GM12891 (cell line): Measurements from ENCODE around the gene NPPC.
"Not testable (repeated sequence)": the region's sequence is repeated elsewhere in the genome, so short reads cannot be mapped to it uniquely, and the experiment has no call there.

Experiments
- DNase-seq: peaks from one replicate; pipeline ENCODE4 v3.0.0; 2011; ENCODE audit warnings: low spot score; ENCODE audit not compliant: insufficient read length
- FAIRE-seq: peaks from 2 replicates; lab custom pipeline; 2011; peaks lifted over from hg19 to GRCh38; lab: Jason Lieb, UNC
- PAX5 ChIP-seq: IDR thresholded peaks from 2 replicates; pipeline ENCODE4 v1.6.1; 2011; ENCODE audit warnings: low read length, moderate library complexity, mild to moderate bottlenecking; ENCODE audit not compliant: insufficient read depth, severe bottlenecking
- POLR2A ChIP-seq: IDR thresholded peaks from 2 replicates; pipeline ENCODE4 v1.6.1; 2011; ENCODE audit warnings: low read depth, low read length, control low read depth
- POLR2AphosphoS5 ChIP-seq: IDR thresholded peaks from 2 replicates; pipeline ENCODE4 v1.6.1; 2011; ENCODE audit warnings: low read depth, low read length, control low read depth
- POU2F2 ChIP-seq: IDR thresholded peaks from 2 replicates; pipeline ENCODE4 v1.6.1; 2011; ENCODE audit warnings: low read depth, mild to moderate bottlenecking, control low read depth, low read length, moderate library complexity
- SPI1 ChIP-seq: IDR thresholded peaks from 2 replicates; pipeline ENCODE4 v1.6.1; 2011; ENCODE audit warnings: low read depth, low read length, control low read depth
- TAF1 ChIP-seq: IDR thresholded peaks from 2 replicates; pipeline ENCODE4 v1.6.1; 2011; ENCODE audit warnings: low read depth, low read length, control low read depth

NPPC gene

DNA sequence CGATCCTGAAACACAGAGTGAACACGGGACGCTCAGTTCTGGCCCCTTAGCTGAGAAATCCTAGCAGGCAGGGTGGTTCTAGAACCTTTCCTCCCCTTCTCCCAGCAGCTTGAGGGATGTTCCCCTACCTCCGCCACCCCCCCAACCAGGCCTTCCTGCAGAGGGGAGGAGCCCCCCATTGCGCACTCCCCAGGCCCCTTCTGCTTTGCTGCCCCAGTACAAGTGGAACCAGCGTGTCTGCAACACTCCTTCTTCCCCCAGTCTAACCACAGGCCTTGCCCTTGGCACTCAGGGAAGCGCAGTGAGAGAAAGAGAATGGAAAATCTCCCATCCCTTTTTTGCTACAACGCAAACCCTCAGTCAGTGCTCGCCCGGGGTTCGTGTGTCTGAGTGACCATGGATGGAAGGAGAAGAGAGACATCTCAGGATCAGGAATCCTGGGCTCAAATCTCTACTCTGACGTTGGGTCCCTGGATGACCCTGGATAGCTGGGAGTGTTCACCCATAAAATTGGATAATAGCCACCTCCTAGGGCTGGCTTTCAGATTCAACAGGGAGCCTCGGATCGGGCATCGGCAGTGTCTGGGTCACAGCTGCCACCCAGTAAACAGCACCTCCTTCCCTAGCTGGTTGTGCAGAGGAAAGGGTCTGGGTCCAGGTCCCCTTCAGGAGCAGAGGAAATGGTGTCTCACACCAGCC is 3.7 kb downstream of the NPPC start:
- FAIRE-seq, result no peak
- DNase-seq, result no peak
- TF ChIP-seq PAX5 (no peak), TAF1 (no peak)

DNA sequence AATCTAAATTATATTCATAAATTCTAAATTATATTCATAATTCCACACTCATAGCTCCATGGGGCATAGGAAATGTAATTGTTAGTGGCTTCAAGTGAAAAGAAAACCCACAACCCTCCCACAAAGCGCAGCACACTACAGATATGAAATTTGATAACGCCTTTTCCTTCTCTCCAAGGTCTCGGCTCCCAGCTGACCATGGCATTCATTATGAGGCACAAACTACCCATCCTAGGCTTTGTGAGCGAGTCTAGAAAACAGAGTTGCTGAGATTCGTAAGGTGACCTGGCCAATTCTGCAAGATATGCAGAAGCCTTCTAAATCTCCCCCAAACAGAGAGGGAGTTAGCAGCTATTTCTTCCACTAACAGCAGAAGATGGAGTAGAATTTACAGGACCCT is 5.4 kb downstream of the NPPC start:
- DNase-seq, result no peak
- TF ChIP-seq POU2F2, result no peak
- TF ChIP-seq PAX5, result no peak
- no peak for TF ChIP-seq POLR2A
- TF ChIP-seq SPI1, result no peak
- TF ChIP-seq POLR2AphosphoS5, result no peak
- TF ChIP-seq TAF1, result no peak
- FAIRE-seq, result no peak

DNA sequence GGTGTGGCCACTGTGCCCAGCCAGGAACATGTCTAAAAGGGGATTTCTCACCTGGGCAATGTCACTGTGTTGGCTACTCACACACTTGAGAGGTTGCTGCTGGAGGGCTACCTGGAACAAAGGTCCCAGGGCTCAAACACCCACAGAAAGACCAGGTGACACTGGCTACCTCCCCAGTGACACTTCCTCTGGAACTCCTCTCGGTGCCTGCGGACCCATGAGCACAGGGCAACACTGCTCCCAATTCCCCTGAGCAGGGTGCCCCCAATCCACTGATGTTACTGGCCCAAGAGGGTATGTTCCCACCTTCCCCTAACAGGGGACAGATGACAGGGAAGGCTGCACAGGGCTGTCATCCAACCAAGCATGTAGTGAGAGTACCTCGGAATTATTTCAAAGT is 5.8 kb downstream of the NPPC start:
- no peak for FAIRE-seq
- TF ChIP-seq POLR2AphosphoS5 (no peak), POU2F2 (no peak), TAF1 (no peak), SPI1 (no peak), PAX5 (no peak), POLR2A (no peak)
- DNase-seq, result no peak

DNA sequence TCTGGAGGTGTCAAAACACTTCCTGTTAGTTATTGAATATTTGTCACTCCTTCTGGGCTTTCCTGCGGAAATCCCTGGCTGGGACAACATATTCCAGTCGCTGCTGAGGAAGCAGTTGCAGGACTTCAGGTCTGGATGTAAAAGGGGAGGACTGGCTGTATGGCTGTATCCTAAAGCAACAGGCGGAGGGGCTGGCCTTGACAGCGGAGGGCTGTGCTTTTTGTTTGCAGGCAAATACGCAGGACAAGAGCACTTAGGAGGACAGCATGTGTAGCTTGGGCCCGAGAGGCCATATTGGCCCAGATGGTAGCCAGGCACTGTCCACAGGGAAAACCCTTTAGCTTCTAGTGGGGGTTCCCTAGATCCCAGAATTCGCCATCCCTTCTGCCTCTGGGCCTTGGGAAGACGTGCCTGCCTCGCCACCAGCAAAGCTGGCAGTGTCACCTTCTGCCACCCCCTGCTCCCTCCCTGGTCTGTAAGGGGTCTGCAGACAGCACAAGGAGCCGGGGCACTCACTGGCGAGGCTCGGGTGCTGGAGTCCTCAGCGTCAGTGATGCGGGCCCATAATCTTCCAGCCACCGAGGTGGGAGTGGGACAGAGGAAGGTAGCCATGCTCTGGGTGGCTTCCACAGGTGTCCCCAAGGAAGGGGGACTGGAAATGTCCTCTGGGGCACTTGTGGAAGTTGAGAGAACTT is 6.7 kb downstream of the NPPC start:
- FAIRE-seq (no peak), DNase-seq (no peak)
- TF ChIP-seq PAX5, result no peak

DNA sequence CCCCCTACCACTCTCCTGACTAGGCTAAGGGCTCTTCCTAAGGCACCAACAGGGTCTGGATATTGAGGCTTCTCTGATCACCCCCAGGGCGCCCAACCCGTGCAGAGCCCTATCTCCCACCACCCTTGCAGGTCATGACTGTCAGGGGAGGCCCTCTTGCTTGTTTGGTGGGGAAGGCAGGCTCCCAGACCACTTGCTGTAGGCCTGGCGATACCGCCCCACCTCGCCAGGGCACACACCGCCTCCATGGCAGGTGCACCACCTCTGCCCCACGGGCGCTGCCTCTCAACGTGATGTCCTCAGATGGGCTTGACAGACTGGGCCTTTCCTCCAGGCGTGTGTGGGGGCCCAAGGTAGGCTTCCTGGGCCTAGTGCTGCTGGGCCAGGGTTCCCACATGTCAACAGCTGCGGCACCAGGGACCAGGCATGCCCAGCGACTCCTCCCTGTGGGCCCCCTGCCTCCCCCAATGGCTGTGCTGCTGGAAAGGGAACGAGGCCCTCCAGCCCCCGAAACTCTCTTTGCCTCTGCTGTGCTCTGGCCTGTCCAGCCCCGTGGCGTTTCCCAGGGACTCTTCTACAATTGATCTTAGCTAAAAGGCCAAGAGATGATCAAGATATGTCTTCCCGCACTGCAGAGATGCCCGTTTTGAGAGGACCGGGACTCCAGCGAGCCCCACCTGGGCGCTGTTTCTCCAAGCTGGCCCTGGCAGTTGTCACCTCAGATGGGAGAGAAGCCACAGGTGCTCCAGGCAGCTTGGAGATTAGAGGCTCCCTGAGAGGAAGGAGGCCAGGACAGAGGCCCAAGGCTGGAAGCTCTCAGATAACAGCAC is 7.5 kb downstream of the NPPC start:
- DNase-seq (no peak), FAIRE-seq (no peak)
- TF ChIP-seq POLR2A, result no peak
- no peak for TF ChIP-seq PAX5
- no peak for TF ChIP-seq POLR2AphosphoS5
- TF ChIP-seq SPI1, result no peak
- no peak for TF ChIP-seq POU2F2
- TF ChIP-seq TAF1, result no peak

DNA sequence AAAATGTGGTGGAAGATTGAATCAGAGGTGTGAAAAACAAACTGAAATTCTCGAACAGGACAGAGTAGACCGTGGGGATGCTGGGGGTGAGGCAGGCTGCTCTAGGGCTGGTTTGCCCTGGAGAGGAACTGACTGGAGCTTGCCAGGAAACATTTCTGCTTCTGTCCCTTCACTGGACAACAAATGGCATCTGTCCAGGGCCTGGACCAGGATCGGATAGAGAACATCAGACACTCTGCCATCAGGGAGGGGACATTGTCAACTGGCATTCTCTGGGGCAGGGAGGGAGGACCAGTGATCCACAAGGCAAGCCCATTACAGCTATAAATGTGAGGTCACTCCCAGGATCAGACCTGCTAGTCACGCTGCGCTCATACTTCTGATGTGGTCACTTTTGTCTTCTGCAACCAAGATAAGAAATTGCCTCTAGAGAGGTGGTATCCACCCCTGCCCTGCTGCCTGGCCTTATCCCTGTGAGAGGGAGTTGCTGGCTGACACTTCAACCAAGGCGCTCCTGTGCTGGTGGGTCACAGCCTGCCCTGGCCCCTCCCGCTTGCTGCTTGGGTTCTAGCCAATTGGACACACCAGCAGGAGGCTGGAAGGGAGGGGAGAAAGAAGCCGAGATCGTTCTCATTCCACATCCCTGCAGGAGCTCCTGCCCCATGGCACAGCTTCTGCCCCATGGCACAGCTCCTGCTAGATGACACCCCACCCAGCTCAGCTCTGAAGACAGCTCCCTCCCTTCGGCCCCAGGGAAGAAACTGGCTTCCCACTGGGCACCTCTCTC is 8.7 kb downstream of the NPPC start:
- FAIRE-seq, result no peak
- no peak for DNase-seq

DNA sequence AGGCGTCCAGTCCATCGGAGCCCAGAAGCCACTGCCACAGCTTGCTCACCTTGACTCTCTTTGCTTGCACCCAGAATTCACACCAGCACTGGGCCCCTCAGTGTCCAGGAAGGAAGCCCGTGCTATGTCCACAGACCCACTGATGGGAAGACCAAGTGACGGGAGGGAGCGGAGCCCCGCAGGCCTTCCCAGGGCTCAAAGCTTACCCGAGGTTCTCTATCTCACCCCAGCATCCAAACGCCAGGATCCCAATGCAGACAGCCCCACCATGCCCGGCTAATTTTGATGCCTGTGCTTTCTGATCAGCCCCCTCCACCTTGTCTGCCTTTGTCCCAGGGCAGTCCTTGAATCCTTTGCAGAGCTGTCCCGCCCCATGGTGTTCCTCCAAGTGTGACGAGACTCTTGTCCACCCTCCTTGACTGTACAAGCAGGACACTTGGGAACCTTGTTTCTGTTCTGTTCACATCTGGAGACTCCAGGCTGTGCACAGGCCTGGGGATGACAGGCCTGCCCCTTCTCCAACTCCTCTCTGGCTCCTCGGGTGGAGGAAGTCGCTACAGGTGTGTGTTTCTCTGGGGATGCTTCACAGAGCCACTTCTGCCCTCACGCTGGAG is 12.0 kb downstream of the NPPC start:
- FAIRE-seq (no peak), DNase-seq (no peak)
- TF ChIP-seq POLR2A (no peak), SPI1 (no peak), POU2F2 (no peak), PAX5 (no peak), TAF1 (no peak), POLR2AphosphoS5 (no peak)

More for the DNA sequence above, 8.7 kb downstream of the NPPC start:
- TF ChIP-seq POU2F2, result no peak
- TF ChIP-seq TAF1, result no peak
- no peak for TF ChIP-seq SPI1
- no peak for TF ChIP-seq PAX5
- TF ChIP-seq POLR2A, result no peak
- no peak for TF ChIP-seq POLR2AphosphoS5

DNA sequence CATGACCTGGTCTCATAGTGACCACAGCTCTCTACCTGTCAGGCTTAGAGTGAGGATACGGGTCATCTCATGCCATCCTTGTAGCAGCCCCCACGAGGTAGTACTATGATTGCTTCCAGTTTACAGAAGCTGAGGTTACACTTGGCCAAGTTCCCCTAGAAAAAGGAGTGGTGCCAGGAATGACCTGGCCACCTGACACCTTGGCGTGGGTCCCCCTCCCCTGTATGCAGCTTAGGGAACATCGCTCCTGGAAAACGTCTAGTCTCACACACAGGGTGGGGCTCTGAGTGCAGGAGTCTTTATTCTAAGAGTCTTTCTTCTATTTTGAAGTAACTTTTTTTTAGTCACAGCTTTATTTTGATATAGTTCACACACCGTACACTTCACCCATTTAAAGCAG is 14.8 kb downstream of the NPPC start:
- TF ChIP-seq PAX5 (no peak), POU2F2 (no peak), TAF1 (no peak), POLR2AphosphoS5 (no peak), SPI1 (no peak), POLR2A (no peak)
- FAIRE-seq (no peak), DNase-seq (no peak)

DNA sequence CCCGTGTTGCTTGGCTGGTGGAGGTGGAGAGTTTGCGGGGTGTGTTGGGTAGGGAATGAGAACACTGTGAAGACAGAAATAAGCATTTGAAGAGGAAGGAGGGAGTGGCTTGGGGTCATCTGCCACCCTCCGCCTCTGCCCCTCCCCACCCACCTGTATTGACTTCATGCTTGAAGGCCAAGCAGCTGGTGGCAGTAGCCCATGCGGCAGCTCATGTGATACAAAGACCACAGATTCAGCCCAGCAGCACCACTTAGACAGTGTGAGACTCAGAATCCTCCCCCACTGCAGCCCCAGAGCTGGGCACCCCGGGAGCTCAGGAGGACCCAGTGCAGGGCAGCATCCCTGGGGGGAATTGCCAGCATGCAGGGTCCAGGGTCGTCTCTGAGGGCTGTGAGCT is 15.4 kb downstream of the NPPC start:
- DNase-seq (no peak), FAIRE-seq (no peak)
- TF ChIP-seq PAX5 (no peak), TAF1 (no peak), POU2F2 (no peak), POLR2AphosphoS5 (no peak), POLR2A (no peak), SPI1 (no peak)

DNA sequence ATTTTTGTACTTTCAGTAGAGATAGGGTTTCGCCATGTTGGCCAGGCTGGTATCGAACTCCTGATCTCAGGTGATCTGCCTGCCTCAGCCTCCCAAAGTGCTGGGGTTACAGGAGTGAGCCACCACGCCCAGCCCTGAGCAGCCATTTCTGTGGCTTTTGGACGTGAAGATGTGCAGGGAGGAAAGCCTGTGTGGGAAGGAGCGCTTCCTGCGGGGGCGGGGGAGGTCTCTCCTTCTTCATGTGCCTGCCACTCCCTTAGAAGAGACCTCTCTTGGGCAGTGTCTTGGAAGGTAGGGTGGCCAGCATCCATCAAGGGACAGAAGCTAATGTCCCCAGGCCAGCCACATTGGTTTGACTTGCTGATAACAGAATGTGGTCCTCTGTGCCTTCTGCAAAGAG is 16.0 kb downstream of the NPPC start:
- not testable (repeated sequence) for DNase-seq, FAIRE-seq
